ENCODE measurements around the gene HOXC6.

Gene HOXC6

GRCh38 chr12:54042970-54043853 lies 15.0 kb downstream of the HOXC6 start:
- DNase-seq (ENCODE audit: low spot score): no peak

DNA sequence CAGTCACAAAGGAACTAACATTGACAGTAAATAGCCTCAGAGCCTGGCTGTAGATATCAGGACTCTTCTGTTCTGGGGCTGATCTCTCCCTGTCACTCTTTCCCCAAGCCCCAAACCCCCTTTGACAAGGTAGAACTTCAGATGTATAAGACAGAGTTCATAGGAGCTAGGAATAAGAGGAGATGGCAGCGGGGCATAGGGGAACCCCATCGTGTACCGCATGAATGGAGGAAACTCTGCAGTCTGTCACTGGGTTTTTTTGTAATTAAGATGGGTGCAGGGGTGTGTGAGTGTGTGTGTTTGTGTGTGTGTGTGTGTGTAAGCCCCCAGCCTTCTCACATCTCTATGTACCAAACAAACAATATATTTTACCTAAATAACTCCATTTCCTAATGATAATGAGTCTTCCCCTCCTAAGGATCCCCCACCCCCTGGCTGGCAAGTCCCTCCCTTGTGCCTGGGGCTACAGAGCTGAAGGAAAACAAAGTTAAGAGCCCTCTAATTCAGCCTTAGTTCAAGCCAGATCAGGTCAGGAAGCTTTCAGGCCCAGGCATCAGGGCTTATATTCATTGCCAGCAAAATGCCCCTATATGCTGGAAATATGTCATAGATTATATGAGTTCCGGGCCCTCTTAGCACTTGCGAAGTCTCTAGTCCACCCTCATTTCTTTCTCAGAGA lies 16.3 kb downstream of the HOXC6 start:
- no peak for DNase-seq (ENCODE audit: low spot score)

GRCh38 chr12:54045401-54045800 lies 17.2 kb downstream of the HOXC6 start:
- no peak for DNase-seq (ENCODE audit: low spot score)

DNA sequence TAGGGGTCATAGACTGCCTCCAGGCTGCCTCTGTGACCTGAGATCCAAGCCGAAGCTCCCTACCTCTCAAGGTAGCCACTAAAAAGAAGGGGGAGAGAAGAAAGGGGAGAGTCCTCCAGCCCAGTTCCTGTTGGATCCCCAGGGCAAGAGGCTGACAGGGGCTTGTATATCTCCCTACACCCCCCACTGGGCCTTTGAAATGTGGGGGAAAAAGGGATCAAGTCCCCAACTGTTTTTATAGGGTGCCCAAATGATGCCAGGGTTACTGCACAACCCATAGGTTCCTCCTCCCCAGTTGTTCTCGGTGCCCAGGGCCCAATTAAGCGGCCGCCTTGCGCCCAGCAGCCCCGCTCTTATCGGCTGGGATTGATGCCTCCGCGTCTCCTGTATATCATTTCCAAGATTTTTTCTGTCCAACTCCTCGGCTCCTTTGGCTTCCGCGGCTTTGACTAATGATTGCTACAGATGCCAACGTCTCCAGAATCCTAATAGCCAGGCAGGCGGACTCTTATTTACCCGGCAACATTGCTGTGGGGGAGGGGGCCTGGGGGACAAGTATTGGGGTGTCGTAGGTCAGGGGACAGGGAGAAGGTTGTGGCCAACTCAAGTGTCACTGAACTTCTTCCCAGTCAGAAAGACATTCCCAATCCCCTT lies 17.8 kb downstream of the HOXC6 start:
- DNase-seq (ENCODE audit: low spot score): no peak

GRCh38 chr12:54046809-54047159 lies 18.5 kb downstream of the HOXC6 start:
- DNase-seq (ENCODE audit: low spot score): no peak

GRCh38 chr12:54047160-54047963 lies 19.1 kb downstream of the HOXC6 start:
- DNase-seq (ENCODE audit: low spot score): no peak

- no peak for DNase-seq (ENCODE audit: low spot score)
Measured at GRCh38 chr12:54047964-54048303, 19.7 kb downstream of the HOXC6 start.

DNA sequence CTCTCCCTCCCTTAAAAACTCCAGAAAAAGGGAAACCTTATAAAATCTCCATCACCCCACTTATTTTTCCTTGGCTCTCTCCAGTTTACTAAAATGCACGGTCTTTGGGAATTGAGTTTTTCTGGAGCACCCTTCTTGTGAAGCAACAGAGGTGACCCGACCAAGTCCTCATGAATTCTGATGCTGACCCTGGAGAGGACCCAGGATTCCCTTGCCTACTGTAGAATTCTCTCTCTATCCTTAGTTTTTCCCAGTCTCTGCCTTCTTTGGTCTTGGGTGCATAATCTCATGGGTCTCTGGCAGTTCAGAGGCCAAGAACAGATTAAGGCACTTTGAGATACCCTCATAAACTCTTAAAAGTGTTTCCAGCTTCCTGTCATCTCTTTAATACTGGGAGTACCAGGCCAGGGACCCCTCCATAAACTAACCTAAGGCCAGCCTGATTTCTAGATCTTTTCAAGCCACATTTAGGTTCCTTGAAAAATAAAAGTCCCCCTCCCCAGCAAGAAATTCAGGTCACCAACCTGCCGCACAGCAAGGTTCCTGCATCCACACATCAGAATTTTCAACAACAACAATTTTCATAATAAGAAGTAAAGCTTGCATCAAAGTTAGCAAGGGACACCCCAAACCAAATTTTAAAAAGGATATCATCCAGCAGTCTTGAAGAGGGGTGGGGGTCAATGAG lies 20.3 kb downstream of the HOXC6 start:
- DNase-seq (ENCODE audit: low spot score): no peak

DNA sequence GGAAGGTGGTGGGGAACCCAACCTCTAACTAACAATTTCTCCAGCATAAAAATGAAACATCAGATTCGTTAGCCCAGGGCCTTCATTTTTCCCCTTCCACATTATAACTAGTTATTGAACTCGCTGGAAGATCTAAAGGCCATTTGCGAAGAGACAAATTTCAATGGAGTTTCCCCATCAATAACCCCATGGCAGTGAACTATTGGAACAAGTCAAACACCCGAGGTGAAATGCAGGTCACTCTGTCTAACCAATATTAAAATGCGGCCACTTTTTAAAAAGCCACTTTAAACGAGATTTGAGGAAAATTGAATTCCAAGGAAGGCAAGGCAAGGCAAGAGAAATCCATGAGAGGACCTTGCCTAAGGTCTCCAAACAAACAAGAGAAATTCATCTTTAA lies 20.9 kb downstream of the HOXC6 start:
- no peak for DNase-seq (ENCODE audit: low spot score)

DNA sequence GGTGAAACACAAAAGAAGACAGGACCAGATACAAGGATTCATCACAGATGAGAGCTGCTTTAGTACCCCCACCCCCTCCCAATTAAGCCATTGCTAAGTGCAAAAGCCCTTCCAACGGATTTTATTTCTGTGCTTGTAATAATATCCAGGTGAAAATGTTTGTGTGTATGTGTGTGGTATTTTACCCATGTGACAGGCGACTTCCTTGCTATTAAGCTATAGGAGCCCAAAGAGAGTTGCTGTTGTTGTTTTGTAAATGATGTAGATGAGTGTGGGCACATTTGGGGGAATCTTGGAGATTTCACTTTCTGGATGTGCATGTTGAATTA lies 22.2 kb downstream of the HOXC6 start:
- no peak for DNase-seq (ENCODE audit: low spot score)

GRCh38 chr12:54051026-54051842 lies 23.0 kb downstream of the HOXC6 start:
- DNase-seq (ENCODE audit: low spot score): no peak

GRCh38 chr12:54051874-54052437 lies 23.7 kb downstream of the HOXC6 start:
- no peak for DNase-seq (ENCODE audit: low spot score)

DNA sequence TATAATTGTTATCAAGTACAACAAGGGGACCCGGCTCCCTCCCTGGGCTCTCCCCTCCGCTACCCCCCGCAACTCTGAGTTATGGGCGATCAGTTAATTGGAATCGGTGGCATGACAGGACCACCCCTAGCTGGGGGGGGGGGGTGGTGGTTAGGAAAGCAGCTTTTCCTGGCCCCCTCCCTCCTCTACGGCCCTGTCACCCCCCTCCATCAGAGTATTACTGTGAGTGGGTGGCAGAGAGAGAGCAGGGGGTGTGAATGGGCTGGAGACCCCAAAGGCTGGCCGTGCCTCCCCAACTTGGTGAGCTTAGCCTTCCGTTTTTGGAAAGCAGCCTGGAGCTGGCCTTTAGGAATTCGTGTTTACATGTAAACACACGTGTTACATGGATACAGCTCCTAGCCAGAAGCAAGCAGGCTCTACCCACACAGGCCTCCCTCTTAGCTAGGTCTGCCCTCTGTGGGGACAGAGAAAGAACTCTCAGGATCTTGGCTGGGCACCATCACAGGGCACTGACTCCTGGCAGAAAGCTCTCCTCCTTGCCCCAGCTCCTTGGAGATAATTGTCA lies 24.3 kb downstream of the HOXC6 start:
- DNase-seq (ENCODE audit: low spot score): no peak

DNA sequence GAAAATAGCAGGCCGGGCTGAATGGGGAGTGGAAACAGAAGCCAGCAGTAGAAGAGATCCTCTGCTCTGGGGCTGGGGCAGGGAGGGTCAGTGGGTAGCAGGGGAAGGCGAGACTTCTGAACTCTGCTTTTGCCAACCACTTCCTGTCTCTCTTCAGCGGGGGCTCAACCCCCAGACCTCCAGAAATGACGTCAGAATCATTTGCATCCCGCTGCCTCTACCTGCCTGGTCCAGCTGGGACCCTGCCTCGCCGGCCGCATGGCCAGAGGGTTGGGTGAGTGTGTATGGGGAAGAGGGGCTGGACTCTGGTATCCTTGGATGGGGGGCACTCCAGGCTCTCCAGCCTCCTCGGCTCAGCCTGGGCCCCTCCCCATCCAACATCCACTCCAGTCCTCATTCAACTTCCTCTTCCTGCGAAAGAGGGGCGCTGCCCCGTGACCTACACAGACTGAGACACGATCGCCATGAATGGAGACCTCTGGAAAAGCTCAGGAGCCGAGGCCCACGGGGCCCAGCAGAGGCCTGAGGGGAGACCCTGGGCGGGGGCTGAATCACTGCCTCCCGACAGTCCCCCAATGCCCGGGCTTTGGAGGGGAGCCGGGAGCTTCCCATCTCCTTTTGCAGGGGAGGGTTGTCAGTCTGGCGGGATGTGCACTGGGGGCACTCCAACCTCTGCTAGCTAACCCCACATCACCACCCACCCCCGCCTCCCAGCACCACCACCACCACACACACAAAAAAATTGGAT lies 24.9 kb downstream of the HOXC6 start:
- DNase-seq (ENCODE audit: low spot score): peak; percentile 31

DNA sequence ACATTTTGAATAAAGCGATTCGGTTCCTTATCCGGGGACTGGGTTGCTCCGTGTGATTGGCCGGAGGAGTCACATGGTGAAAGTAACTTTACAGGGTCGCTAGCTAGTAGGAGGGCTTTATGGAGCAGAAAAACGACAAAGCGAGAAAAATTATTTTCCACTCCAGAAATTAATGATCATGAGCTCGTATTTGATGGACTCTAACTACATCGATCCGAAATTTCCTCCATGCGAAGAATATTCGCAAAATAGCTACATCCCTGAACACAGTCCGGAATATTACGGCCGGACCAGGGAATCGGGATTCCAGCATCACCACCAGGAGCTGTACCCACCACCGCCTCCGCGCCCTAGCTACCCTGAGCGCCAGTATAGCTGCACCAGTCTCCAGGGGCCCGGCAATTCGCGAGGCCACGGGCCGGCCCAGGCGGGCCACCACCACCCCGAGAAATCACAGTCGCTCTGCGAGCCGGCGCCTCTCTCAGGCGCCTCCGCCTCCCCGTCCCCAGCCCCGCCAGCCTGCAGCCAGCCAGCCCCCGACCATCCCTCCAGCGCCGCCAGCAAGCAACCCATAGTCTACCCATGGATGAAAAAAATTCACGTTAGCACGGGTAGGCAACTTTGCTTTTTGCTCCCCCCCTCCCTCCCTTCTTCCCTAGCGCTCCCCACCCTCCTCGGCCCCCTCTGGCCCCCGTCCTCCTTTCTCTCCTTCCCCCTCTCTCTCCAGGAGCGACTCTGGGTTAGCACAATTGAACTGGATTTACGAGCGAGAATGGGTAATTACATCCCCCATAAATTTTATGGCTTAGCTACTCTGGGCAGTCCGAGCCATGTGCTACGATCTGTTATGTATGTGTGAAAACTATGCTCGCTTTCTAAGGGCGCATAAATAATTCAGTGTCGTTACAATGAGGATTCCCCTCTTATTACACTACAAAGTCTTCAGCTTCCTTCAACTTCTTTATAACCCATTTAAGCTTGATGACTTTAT lies 25.8 kb downstream of the HOXC6 start, which contains the start of gene HOXC4:
HOXC4 (plus strand) TSS at position 85 of the 991 bp plus-strand sequence; CDS start at position 173, 88 bp downstream.
- peak; percentile 19 for DNase-seq (ENCODE audit: low spot score)

DNA sequence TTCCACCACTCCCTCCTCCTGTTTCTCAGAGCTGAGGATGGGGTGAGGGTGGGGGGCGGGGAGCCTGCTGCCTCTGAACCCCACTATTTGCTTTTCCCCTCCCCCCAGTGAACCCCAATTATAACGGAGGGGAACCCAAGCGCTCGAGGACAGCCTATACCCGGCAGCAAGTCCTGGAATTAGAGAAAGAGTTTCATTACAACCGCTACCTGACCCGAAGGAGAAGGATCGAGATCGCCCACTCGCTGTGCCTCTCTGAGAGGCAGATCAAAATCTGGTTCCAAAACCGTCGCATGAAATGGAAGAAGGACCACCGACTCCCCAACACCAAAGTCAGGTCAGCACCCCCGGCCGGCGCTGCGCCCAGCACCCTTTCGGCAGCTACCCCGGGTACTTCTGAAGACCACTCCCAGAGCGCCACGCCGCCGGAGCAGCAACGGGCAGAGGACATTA lies 26.5 kb downstream of the HOXC6 start:
- DNase-seq (ENCODE audit: low spot score): no peak

- DNase-seq (ENCODE audit: low spot score): no peak
Measured at GRCh38 chr12:54055552-54055951, 27.3 kb downstream of the HOXC6 start.

- no peak for DNase-seq (ENCODE audit: low spot score)
Measured at GRCh38 chr12:54056110-54056509, 27.9 kb downstream of the HOXC6 start.
